Choroid plexus epithelial cell (primary cell): ENCODE results near the gene FAM13A.

Experiments
- DNase-seq: peaks from one replicate; pipeline ENCODE4 v3.0.0-alpha.2; 2010; ENCODE audit warnings: low read depth
- H3K4me3 ChIP-seq: 2 replicates; pipeline ENCODE4 v1.5.1; 2011; ENCODE audit warnings: low read depth, mild to moderate bottlenecking, control low read depth, low read length, moderate library complexity
- TF ChIP-seq, protein P1 (sequence below): conservative IDR thresholded peaks from 2 replicates; pipeline ENCODE4 v1.5.1; 2011; ENCODE audit warnings: low read depth, mild to moderate bottlenecking, control low read depth, inconsistent platforms, low read length, moderate library complexity

FAM13A gene

DNA sequence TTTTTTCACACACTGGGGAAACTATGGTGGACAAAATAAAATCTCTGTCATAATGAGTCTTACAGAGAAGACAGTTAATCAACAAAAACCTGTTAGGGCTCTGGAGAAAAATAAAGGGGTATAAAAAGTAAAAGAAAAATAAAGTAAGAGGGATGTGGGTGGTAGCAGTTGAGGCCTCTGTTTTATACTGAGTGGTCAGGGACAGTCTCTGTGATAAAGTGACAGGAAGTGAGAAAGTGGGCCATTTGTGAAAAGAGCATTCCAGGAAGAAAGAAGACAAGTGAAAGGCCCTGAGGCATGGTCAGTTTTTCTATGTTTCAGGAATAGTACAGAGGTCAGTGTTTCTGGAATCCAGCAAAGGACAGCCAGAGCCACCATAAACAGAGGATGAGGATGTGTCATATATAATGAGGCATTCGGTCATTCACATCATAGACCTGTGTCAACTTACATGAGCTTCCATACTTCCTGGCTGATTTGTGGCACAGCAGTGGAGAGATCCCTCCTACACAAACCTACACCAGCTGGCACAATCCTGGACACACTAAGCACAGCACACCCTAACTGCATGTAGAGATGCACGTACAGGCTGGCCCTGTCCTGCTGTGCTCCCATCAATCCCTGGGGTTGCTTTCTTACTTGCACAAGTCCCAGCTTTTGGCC is 295.0 kb downstream of the FAM13A start:
- TF ChIP-seq, protein P1, sequence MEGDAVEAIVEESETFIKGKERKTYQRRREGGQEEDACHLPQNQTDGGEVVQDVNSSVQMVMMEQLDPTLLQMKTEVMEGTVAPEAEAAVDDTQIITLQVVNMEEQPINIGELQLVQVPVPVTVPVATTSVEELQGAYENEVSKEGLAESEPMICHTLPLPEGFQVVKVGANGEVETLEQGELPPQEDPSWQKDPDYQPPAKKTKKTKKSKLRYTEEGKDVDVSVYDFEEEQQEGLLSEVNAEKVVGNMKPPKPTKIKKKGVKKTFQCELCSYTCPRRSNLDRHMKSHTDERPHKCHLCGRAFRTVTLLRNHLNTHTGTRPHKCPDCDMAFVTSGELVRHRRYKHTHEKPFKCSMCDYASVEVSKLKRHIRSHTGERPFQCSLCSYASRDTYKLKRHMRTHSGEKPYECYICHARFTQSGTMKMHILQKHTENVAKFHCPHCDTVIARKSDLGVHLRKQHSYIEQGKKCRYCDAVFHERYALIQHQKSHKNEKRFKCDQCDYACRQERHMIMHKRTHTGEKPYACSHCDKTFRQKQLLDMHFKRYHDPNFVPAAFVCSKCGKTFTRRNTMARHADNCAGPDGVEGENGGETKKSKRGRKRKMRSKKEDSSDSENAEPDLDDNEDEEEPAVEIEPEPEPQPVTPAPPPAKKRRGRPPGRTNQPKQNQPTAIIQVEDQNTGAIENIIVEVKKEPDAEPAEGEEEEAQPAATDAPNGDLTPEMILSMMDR = no peak
- no peak overlapping the region for H3K4me3 ChIP-seq
- DNase-seq = no peak

DNA sequence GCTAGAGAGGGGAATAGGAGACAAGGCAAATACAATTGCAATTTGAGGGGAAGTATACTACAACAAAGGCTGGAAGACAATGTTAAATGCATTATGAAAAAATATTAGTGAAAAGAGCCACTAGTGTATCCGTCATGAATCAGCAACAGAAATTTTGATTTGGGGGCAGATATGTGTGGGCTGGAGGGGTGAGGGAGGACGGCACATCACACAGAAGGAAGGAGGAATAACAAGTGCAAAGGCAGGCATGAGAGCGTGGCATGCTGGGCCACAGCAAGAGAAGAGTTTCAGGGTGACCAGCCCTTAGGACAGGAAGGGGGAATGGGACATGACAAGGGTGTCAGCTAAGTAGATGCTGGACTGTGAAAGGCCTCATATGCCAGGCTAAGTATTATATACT is 295.6 kb downstream of the FAM13A start:
- DNase-seq = no peak
- TF ChIP-seq, protein P1 = no peak
- H3K4me3 ChIP-seq = no peak overlapping the region

DNA sequence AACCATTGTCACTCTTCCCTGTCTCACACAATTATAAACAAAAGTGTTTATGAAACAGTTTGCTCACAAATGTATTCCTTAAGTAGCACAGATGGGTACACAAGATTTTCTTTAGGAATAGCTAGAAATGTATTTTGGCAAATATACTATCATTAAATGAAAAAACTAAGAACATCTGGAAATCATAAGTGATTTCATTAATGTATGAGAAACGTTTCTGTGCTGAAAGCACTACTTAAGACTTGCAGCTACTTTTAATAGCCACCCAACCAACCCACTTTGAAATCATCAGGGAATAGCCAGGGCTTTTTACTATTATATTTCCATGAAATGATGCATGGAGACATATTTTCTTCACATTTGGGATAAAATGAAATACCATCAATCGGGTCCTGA is 297.1 kb downstream of the FAM13A start:
- no peak overlapping the region for H3K4me3 ChIP-seq
- no peak for DNase-seq
- TF ChIP-seq, protein P1 = no peak

DNA sequence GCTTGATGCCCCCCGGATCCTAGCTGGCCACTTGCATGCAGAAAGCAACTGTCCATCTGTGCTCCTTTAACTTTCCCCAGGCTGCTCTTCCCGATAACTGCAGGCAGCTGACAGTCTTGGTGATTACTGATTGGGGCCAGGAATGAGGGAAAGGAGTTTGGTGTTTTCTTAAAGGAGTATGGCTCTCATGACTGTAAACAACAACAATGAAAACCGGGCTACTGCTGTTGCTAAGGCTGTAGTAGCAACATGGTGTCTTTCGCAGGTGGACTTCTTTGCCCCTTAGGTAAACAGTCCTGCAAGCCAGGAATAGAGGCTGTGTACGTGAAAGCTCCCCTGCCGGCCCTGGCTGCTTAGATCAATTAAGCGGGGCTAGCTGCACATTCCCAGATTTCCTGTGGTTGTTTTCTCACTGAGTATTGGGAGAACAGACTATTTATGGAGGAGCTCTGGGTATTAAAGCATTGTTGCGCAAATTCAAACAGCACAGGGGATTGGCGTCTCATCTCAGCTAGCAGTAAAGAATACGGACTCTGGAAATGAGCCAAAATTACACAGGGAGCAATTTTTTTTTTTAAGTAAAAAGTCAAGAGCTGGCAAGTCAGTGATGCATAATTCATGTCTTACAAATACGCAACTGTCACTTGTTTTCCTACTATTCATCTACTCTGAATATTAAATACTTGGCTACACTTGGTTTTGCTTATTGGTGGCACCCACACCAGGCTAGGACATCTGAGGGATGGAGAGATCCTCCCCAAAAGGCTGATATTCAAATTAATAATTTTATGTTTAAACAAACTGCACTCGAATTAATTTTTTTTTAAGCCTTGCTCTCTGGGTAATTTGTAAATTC is 297.7 kb downstream of the FAM13A start:
- DNase-seq = peak; percentile 83
- TF ChIP-seq, protein P1 = no peak
- H3K4me3 ChIP-seq = peak overlapping the region; percentile 6

DNA sequence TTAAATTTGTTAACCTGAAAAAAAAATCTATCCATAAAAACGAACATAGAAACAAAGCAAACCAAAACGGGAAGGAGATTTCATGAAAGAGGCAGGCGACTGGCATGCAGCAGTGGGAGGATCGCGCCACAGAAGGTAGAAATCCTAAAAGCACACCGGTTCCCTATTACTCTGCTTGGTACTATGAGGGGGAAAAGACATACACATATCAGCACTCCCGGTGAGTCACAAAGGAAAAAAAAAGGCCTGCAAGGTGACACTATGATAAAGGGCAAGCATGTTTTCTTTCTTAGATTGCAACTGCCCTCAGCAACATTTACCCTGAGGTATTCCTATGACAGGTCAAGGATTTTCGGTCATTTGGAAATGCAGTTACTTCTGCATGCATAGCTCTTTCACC is 298.7 kb downstream of the FAM13A start:
- H3K4me3 ChIP-seq = no peak overlapping the region
- DNase-seq = no peak
- TF ChIP-seq, protein P1 = no peak

DNA sequence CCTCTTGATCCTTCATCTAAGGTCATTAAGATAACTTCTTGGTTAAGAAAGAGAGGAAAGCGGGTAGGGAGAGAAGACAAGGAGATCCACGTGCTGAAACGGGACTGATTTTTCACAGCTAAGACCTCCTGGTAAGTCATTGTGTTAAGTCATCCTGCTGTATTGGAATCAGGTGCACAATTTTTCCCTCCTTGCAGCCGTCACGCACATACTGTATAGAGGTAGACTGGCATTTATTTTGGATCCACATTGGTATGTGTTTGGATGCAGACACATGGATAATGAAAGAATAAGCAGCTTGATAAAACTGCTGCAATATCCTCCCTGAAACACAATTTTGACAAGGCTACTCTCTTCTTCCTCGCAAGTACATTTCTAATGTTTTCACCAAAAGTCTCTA is 299.2 kb downstream of the FAM13A start:
- DNase-seq = no peak
- TF ChIP-seq, protein P1 = no peak
- no peak overlapping the region for H3K4me3 ChIP-seq
